ENCODE measurements around the gene PDPR.

DNA sequence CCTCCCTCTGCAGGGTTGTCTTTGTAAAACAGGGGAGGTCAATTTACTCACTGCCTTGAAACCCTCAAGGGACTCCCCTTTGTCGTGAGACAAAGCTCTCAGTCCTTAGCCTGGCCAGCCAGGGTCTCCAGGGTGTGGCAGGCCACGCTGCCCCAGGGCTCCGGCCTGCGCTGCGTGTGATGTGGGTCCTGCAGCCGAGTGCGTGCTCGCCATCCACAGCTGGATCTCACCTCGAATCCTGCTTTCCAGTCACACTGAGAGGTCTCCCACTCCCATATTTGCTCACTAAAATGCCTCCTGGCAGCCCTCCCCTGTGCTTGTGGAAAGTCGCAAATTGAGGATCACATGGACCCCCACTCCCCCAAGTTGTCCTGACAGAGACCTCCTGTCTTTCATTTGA, 49.5 kb downstream of the PDPR start:
- no peak for TF ChIP-seq POLR2AphosphoS5 (IDR thresholded peaks at IDR 0.05)
- no peak for TF ChIP-seq CTCF (IDR thresholded peaks at IDR 0.05)
- no peak for TF ChIP-seq POLR2A (IDR thresholded peaks at IDR 0.05)
- no peak for TF ChIP-seq EP300 (IDR thresholded peaks at IDR 0.05)
